HG02885 (cell line): Measurements from ENCODE around the gene CEP192.
"Not testable (repeated sequence)": the region's sequence is repeated elsewhere in the genome, so short reads cannot be mapped to it uniquely, and the experiment has no call there.

ENCODE experiments used
- ATAC-seq: cut with Tn5 transposase; IDR thresholded peaks from one replicate; pipeline ENCODE4 v1.9.1; 2021; ENCODE audit warnings: mild to moderate bottlenecking; ENCODE audit not compliant: unreplicated experiment, poor library complexity

The CEP192 gene, protein sequence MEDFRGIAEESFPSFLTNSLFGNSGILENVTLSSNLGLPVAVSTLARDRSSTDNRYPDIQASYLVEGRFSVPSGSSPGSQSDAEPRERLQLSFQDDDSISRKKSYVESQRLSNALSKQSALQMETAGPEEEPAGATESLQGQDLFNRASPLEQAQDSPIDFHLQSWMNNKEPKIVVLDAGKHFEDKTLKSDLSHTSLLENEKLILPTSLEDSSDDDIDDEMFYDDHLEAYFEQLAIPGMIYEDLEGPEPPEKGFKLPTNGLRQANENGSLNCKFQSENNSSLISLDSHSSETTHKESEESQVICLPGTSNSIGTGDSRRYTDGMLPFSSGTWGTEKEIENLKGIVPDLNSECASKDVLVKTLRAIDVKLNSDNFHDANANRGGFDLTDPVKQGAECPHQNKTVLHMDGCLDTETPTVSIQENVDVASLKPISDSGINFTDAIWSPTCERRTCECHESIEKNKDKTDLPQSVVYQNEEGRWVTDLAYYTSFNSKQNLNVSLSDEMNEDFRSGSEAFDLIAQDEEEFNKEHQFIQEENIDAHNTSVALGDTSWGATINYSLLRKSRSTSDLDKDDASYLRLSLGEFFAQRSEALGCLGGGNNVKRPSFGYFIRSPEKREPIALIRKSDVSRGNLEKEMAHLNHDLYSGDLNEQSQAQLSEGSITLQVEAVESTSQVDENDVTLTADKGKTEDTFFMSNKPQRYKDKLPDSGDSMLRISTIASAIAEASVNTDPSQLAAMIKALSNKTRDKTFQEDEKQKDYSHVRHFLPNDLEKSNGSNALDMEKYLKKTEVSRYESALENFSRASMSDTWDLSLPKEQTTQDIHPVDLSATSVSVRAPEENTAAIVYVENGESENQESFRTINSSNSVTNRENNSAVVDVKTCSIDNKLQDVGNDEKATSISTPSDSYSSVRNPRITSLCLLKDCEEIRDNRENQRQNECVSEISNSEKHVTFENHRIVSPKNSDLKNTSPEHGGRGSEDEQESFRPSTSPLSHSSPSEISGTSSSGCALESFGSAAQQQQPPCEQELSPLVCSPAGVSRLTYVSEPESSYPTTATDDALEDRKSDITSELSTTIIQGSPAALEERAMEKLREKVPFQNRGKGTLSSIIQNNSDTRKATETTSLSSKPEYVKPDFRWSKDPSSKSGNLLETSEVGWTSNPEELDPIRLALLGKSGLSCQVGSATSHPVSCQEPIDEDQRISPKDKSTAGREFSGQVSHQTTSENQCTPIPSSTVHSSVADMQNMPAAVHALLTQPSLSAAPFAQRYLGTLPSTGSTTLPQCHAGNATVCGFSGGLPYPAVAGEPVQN (N-terminal part only)

DNA sequence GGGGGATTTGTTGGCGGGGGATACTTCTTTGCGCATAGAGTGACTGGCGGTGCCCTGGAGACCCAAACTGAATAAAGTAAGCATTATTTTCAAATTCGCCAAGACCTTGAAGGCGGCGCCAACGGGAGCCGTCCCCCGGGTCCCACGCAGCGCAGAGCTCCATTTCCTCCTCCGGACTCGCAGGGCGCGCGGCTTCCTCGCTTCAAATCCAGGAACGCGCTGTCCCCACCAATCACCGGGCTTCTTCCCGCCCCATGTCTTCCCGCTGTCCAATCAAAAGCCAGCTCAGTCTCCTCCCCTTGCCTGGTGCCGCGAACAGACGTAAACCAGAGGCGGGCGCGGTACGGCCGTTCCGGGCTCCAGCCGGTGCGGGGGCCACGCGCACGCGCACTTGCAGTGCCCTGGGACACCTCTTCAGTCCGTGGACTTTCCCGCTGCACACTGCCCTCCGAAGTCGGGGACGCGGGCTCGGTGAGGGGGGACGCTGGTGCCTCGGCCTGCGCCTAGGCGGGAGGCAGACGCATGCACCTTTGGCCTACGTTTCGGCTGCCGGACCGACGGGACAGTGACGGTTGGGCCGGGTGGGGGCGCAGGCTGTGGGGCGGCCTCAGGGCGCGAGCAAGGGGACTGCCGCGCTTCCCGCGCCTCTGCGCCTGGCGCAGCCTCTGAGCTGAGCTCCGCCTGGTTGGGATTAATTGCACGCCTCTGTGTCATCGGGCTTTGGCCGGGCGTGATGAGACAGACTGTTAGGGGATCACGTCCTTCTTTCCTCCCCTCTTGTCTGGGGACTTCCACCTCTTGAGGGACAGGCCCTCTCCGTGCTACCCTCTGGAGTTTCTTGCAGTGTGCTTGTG is at the start of gene CEP192:
TSS of gene CEP192 (plus strand) at position 396 of the 854 bp plus-strand sequence. CDS start 8,063 bp downstream, outside the sequence.
- peak; percentile 89 for ATAC-seq

DNA sequence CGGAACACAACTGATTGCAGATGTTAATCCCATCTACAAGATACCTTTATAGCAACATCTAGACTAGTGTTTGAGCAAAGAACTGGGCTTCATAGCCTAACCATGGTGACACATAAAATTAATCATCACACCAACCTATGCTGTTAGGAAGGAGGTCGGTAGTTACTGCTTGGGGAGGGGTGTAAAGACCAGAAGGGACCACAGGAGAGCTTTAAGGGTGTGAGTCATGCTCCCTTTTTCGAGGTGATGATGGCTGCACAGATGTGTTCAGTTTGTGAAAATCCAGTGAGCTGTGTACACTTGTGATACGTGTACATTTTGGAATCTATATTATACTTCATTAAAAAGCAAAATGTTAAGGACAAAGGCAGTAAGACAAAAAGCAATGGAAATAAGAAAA is 47.9 kb upstream of the CEP192 start:
- ATAC-seq: no peak

DNA sequence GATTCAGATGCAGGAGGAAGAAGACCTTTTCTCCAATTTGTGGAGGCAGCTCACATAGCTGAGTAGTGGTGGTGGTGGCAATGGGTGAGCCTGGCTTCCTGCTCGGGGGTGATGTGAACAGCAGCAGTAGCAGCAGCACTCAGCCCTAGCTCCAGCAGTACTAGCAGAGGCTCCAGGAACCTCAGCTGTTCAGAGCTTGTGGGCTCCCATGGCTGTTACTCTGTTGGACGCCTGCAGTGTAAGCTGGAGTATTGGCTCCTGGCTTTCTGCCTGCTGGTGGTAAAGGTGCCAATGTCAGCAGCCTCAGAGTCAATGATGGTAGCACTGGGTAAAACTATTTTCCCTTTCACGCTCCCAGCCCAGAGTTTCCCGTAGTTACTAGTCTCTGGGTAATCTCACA is 46.5 kb upstream of the CEP192 start:
- ATAC-seq: no peak

DNA sequence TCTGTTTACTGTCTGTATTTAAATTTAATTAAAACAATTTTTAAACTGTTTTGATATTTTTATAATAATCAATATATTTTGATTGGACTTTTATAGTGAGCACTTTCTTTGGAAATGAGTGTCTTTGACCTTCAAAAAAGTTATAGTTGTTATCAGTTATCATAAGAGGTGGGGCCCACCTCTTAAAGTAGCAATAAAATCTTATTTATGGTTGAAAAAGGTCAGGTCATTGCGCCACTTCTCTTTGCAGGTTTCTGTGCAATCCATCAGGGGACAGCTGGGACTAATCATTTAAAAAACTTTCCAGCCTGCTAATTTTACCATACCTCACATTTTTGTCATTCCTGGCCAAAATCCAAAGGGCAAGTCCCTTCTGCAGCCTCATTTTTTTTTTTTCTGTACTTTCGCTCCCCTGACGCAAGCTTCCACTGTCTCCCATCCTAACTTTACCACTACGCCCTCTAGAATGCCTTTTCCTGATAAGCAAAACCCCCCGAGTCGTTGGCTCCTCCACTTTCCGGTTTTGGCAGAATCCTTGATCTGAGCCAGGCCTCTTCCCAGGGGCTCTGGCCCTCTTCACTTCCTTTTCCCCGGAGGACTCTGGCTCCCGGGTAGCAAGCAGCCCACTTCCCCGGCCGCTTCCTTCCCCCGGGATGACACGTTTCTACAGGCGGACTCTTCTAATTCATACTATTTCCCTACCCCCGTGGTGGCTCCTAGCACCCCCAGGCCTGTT is 44.4 kb upstream of the CEP192 start:
- ATAC-seq: no peak

DNA sequence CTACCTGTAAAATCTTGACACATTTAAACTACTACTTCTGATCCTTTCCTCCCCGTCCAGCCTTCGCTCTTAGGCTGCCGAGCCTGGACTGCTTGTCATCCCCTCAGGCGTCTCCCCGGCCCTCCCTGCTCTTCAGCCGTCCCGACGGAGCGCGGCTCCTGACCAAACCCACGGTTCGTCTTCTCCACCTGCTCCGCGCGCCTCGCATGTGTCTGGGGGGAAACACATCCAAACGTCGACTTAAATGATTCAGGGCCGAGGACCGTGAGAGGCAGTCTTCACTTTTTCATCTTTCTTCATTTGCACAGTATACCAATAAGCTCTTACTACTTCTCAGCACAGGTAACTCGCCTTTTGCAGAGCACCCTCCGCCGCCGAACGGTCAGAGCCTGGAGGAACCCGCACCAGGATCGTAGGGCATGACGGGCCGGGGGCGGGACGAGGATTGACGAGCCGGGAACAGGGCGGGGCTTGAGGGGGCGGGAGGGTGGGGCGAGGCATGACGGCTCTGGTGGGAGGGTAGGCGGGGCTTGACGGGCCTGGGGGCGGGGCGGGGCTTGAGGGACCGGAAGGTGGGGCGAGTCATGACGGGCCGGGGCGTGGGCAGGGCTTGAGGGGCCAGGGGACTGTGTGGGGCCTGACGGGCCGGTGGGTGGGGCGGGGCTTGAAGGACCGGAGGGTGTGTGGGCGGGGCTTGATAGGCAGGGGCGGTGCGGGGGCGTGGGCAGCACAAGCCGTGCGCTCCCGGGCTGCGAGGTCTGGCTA is 43.7 kb upstream of the CEP192 start, which contains the start of gene SEH1L:
TSS of gene SEH1L (plus strand) at position 727 of the 765 bp plus-strand sequence. CDS start 111 bp downstream, outside the sequence.
- peak; percentile 71 for ATAC-seq

DNA sequence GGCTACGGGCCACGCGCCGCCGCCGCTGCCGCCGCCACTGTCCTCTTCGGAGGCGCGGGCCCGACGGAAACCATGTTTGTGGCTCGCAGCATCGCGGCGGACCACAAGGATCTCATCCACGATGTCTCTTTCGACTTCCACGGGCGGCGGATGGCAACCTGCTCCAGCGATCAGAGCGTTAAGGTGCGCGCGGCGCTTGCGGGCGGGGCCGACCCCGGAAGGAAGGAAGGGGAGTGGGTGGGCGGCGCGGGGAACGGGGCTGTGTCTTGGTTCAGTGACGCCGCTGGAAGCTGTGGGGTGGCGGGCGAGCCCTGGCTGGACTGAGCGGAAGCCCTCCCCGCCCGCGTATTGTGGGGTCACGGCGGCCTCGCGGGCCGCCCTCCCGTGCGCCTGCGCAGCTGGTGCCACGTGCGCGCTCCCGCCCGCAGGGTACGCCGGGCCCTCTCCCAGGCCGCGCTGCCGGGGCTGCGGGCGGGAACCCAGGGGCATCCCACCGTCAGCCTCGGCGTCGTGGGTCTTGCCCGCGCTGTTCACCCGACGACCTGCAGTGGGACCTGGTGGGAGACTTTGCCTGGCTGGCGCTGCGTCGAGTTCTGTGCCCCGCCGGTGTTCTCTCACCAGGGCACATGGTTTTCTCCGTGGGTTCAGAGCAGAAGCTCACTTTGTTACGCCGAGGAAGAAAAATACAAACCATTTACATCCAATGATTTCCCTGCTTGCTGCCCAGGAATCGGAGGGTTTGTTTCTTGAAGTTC is 42.9 kb upstream of the CEP192 start:
- peak; percentile 79 for ATAC-seq

DNA sequence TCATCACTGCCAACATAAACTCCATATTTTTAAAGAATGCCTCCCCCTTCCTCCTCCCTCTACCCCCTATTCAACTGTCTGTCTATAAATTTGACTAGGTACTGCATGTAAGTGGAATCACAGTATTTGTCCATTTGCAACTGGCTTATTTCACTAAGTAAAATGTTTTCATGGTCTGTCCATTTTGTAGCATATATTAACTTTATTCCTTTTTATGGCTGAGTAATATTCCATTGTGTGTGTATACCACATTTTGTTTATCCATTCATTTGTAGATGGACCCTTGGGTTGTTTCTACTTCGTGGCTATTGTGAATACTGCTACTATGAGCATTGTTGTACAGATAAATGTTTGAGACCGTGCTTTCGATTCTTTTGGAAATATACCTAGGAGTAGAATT is 32.7 kb upstream of the CEP192 start:
- ATAC-seq: no peak

DNA sequence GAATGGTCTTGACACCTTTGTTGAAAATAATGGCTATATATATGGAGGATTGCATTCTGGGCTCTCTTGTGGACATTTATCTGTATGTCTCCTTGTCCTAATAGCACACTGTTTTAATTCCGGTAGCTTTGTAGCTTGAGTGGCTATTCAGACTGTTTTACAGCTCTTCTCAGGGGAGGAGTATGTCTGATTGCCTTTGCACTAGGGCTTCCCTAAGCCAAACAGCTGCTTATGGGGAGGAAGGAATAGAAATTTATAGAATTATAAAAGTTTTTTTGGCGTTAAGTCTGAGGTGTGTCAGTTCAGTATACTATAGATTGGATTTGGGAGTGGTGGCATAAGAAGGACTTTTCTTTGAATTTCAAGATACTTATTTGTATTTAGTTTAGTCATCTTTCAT is 30.8 kb upstream of the CEP192 start:
- ATAC-seq: no peak

DNA sequence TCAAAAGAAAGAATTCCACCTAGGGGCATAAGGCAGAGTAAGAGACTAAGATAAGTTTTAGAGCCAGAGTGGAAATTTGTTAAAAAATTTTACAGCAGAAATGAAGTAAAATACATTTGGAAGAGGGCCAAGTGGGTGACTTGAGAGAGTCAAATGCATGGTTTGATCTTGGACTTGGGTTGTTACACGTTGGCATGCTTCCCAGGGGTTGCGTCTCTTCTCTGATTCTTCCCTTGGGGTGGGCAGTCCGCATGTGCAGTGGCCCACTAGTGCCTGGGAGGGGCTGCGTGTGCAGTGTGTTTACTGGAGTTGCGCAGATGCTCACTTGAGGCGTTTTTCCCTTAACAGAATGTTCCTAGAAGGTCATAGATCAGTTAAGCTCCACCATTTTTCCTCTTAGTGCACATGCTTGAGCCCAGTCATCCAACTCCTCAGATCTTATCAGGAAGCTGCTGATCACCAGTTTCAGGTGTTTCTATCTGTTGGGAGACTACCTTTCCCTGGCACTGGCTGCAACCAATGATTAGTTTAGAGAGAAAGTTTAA is 30.2 kb upstream of the CEP192 start:
- no peak for ATAC-seq

DNA sequence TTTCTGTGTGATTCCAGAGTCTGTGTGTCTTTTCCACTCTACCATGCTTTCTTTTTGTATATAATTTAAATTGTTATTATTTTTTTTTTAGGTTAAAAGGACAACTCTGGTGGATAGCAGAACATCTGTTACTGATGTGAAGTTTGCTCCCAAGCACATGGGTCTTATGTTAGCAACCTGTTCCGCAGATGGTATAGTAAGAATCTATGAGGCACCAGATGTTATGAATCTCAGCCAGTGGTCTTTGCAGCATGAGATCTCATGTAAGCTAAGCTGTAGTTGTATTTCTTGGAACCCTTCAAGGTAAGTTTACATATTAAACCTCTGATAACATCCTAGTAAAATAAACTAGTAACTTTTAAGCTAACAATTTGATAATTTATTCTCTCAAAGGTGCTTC is 28.1 kb upstream of the CEP192 start:
- ATAC-seq: no peak

DNA sequence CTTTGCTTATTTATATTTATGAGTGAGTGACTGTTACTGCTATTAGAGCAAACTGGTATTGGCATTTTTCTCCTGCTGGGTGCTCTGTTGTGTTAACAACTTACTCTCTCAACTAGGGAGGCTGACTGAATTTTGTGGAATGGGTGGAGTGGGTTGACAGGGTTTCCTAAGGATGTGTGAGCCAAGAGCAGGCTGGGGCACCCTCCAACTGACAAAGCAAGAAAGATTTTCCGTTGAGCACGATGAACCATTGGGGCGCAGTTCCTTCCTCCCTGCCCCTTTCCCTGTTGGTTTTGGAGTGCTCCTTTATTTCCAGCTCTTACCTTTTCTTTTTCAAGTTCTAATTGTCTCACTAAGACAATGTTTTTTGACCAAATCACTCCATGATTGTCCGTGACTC is 23.0 kb upstream of the CEP192 start:
- ATAC-seq: no peak

DNA sequence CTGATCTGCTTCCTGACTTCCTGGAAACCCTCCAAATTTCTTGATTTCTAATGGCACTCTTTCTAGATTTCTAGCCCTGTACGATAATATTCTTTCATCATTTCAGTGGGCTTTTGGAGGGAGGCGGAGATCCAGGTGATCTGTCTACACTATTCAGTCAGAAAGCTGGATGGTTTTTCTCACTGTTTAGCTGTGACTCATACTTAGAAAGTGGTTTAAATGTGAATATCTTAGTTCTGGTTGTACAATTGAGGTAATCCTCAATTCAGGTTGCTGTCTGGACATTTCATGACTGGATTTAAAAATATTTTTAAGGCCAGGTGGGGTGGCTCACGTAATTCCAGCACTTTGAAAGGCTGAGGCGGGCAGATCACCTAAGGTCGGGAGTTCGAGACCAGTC is 22.5 kb upstream of the CEP192 start:
- ATAC-seq: no peak

DNA sequence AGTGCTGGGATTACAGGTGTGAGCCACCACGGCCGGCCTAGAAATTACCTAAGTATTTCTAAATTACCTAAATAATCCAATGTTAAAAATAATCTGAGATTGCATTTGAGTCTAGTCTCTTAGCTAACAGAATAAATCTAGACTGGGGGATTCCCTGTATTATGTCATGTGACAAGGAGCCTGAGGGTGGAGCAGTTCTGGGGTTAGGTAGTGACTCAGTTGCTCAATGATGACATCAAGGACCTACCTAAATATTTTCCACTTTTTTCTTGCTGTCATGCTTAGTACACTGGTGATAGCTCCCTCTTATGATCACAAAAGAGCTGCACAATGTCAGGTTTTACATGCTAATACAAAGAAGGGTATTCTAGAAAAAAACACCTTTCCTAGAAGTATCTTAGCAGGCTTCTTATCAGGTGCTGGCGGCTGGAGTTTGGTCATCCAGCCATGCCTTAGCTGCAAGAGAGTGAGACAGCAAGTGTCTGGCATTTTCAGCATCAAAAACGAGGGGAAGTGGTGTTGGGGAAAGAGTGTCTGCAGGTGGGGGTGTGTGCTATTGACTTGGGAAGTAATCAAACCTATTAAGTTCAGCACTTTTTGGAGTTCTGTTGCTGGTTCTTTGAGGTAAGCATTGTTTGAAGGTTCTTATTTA is 17.5 kb upstream of the CEP192 start:
- no peak for ATAC-seq

DNA sequence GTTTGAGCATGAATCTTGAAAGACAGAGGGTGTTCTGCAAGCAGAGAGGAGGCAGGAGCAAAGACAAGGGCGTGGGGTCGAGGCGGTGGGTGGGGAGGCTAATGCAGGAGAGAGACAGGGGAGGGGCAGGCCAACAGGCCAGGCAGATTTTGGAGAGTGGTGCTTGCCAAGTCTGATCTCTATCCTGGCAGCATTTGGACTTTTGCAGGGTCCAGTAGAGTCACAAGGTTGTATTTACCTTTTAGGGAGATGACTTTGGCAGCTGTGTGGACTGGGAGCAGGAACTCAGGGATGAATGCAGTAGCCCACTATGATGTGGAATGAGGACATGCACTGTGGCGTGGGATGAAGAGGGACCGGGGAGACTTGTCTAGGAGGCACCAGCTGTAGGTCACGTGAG is 15.7 kb upstream of the CEP192 start:
- no peak for ATAC-seq

DNA sequence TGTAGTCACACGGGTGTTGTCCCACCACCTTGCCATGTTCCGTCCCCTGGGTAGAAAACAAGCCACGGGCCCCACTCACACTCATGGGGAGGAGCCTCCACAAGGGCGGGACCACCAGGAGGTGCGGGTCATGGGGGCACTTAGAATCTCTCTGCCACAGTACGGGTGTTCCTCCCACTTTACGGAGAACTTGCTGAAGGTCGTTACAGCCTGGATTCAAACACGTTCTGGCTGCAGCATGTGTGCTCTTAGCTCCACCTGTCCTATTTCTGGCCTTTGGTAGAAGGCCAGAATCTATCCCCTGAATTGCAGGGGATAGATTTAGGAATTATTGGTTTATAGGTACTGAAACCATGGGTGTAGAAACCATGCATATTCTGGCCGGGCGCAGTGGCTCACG is 14.9 kb upstream of the CEP192 start:
- no peak for ATAC-seq

DNA sequence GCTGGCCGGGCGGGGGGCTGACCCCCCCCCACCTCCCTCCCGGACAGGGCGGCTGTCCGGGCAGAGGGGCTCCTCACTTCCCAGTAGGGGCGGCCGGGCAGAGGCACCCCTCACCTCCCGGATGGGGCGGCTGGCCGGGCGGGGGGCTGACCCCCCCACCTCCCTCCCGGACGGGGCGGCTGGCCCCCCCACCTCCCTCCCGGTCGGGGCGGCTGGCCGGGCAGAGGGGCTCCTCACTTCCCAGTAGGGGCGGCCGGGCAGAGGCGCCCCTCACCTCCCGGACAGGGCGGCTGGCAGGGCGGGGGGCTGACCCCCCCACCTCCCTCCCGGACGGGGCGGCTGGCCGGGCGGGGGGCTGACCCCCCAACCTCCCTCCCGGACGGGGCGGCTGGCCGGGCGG is 11.1 kb upstream of the CEP192 start:
- not testable (repeated sequence) for ATAC-seq
